SH-SY5Y (cell line): ENCODE results near the gene GAREM1.

Experiments used
- GATA2 ChIP-seq: IDR thresholded peaks from 2 replicates; pipeline ENCODE4 v1.6.1; 2011; ENCODE audit warnings: mild to moderate bottlenecking, low read depth, low read length
- GATA3 ChIP-seq: IDR thresholded peaks from 2 replicates; pipeline ENCODE4 v1.6.1; 2011; ENCODE audit warnings: low read depth, mild to moderate bottlenecking, low read length, moderate library complexity

DNA sequence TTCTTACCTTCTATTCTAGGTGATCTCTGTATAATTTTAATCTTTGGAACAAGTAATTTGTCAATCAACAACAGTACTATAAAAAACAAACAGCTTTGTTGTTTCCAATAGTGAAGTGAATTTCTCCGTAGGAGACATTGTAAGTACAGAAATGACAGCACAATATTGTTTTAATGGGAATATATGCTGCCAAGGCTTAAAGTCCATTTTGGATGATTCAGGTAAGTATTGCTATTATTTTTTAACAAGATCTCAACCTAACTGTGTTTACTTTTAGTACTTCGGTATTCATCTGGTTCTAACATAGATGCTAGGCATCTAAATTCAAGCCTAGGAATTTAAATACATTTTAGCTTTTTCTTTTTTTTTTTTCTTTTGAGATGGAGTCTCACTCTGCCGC is 175.1 kb downstream of the GAREM1 start:
- TF ChIP-seq GATA2 (no peak), GATA3 (no peak)
